RKO (cell line): Measurements from ENCODE around the gene KCNA5.

Experiments
- DNase-seq: peaks from one replicate; pipeline ENCODE4 v3.0.0-alpha.2; 2016; ENCODE audit warnings: low spot score

KCNA5 gene

DNA sequence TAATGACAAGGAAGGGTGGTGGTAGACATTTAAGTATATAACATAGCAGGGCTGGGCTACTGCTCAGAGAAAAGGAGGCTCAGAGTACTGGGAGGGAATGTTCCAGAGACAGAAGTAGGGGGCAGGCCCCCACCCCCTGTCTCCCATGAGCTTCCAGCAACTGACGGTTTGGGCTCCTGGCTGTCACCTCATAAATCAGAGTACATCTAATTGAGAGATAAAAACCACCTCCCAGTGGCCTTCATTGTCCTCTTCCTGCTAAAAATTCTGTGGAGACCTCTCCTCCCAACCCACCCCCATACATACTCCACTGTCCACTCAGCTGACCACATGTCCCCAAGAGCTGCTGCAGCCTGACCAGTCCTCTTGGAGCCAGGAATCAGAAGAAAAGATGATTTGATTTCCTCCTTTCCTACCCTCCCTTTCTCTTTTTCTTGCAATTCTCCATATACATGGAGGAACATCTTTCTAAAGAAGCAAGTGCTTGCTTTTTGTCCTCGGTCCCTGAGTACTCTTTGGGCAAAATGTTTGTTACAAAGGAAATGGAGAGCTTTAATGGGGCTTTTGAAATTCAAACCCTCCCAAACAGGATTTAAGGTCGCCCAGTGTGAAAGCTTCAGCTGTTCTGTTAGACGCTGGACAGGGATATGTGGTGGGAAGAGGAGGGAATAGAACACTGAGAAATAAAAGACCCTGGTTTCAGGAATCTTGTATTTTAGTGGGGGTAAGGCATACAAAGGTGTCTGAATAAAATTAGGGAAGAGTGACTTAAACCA lies 16.4 kb upstream of the KCNA5 start:
- no peak for DNase-seq

DNA sequence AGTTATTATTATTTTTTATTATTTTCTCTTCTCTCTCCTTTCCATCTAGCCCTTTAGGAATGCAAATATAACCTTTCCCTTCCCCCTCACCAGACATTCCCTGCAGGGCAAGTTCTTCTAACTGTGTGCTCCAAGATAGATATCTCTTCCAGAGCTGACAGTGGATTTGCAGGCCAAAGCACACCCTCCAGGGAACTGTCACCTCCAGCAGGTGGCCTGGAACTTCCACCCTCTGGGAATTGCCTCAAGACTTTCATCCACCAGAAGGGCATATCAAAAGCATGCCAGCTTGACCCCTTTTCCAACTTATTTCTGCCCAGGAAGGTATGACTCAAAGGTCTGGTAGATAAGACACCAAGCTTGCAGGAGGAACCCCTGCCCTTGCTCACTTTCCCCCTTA lies 13.6 kb upstream of the KCNA5 start:
- no peak for DNase-seq

DNA sequence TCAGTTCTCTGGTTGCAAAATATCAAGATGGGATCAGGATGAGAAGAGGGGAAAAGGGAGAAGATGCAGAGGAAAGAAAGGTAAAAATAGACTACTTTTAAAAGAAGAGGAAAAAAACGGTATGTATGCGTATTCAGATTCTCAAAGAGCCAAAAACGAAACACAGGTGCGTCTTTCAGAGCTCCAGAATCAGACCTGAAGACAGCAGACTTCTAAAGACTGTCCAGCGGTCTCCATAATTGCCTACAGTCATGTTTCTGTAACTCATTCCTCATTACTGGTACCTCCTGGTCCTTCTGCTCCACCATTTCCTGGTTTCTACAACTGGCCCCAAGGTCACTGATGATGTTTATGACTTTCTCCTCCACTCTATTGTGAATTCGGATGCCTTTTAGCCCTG lies 12.4 kb upstream of the KCNA5 start:
- DNase-seq = no peak

DNA sequence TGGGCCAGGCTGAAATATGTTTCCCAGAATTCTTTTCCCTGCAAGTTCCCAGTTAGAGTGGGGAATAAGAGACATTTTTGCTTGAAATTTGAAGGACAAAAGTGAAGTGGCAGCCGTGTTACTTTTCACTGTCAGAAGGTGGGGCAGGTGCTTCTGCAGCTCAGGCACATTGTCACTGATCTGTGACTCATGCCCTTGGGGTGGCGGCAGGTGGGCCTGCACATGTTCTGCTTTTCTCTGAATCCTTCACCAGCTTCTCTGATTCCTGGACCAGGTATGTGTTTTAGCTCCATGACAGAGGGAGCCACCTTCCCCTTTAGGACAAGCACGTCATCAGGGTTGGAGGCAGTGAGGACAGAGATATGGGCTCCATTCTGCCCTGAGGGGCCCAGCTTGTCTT lies 11.7 kb upstream of the KCNA5 start:
- DNase-seq = no peak

DNA sequence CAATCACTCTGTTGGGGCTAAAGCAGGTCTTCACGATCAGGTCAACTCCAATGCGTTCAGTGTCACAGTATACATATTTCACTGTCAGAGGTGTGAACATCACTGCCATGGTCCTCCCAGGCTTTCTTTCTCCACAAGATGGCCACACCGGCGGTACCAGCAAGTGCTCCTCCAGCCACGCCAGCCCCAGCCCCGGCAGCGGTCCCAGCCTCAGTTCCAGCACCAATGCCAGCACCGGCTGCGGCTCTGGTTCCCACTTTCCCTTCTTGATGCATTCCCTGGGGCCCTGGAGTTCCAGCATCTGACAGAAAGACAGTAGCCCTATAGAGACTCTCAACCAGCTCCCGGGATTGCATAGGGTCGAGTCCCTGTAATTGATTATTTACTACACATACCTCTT lies 10.9 kb upstream of the KCNA5 start:
- DNase-seq = no peak

DNA sequence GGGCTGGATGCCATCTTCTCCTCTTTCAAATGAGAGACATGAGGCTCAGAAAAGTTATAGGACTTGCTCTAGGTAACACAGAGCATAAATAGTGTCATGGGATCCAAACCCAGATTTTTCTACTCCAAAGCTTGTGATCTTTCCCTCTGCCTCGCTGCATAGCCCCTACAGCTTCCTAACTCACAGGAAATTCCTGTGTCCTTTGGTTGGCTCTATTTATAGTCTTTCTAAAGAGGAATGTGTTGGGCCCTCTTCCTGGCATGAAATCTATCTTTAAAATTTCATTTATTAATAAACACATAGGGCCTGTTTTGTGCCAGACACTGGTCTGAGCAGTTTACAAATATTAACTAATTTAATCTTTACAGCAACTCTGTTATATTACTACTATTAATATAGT lies 9.8 kb upstream of the KCNA5 start:
- no peak for DNase-seq

DNA sequence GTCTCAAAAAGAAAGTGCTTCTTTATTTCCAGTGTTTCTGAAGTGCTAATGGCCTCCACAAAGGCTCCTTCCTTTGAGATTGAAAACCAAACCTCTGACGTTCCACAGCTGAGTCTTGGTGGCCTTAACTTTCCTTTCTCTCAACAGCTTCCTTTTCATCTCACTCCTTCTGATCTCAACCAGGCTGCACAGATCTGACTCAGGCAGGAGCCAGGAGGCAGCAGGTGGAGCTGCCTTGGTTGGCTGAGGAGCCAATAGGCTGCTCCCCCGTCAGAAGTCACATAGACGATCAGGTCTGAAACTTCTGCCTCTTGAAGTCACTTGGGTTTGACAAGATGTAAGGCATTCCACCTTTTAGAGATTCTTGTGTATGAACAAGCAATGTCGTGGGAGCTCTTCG lies 9.1 kb upstream of the KCNA5 start:
- no peak for DNase-seq

DNA sequence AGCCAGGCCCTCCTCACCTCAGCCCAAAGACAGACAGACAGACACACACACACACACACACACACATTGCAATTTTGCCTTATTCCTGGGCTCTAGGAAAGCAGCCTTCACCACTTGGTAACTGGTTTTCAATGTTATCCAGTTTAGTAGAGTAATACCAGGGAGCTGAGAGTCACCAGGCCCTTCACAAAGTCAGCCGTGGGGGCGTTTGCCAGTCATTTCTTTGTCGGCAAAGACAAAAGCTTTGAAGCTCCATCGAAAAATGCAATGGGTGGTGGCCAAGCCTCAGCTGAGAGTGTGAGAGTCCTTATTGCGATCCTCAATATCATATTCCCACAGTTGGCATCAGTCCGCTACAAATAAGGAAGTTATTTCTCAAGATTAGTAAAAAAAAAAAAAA lies 8.1 kb upstream of the KCNA5 start:
- no peak for DNase-seq

DNA sequence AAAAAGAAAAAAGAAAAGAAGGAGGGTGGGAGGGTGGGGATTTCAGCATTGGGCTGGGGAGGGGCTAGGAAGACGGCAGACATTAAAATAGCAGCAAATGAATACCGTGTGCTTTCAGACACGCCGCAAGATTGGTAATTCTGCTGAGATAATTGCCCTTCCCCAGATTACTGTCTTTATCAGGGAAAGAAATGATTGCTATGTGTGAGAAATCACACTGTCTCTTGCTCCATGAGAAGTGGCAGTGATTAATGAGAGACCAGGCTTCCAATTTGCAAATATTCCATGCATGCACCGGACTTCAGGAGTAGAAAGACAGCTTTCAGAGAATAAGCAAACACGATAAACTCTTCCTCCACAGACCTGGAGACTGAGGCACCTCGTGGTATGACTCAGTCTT lies 7.6 kb upstream of the KCNA5 start:
- DNase-seq = no peak

DNA sequence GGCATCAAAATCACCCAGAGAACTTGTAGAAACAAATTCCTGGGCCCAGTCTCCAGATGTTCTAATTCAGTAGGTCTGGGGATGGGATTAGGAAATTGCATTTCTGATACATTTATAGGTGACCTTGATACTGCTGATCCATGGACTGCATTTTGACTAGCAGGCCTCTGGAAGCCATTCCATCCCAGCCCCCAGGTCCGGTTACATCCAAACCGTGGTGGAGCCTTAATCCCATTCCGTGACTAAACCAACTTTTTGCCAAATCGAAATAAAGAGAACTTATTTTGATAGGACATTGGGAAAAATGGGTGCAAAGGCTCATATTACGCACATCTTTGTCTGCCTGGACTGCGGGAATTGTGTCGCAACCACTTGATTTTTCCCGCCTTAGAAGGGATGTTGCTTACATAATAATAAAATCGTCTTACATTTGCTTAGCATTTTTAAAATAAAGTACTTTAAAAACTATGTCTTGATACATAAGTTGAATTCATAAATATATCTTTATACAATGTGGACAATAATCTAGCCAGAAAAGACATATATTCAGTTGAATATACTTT lies 5.8 kb upstream of the KCNA5 start:
- DNase-seq = no peak

DNA sequence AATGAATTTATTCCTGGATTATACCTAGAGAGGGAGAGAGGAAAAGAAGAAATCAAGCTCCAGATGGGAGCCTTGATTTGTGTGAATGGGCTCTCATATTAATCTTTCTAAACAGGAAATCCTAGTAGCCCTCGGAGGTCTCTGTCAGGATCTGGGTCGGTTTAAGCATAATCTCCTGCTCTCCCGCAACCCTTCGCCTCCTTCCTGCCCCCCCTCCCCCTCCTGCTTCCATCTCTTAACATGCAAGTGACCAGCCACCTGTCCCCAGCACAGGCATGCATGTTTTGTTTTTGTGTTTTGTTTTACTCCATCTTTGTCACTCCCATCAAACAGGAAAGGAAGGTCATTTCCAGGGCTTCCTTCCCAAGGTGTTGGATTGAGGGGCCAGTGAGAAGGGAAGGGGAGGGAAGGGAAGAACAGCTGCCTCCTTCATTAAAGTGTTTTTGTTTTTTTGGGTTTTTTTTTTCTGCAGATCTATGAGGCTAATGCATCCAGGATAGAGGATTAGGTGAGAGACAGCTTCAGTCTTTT lies 4.8 kb upstream of the KCNA5 start:
- DNase-seq = no peak

DNA sequence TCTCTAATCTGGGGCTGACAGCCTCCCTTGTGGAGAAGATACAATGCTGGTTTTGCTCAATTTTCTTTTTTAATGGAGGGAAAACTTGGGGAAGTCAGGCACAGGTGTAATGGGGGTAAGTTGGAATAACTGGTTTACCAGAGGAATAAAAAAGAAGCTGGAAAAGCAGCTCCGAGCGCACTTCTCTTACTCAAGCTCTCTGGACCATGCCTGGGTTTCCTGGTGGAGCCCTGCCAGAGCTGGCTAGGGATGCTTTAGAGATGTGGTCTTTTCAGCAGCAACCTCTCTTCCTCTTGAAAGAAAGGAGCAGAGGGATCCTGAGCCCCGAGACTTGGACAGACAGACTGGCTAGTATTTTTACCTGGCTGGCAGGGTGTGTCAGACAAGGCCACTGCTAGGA lies 3.9 kb upstream of the KCNA5 start:
- DNase-seq = no peak

DNA sequence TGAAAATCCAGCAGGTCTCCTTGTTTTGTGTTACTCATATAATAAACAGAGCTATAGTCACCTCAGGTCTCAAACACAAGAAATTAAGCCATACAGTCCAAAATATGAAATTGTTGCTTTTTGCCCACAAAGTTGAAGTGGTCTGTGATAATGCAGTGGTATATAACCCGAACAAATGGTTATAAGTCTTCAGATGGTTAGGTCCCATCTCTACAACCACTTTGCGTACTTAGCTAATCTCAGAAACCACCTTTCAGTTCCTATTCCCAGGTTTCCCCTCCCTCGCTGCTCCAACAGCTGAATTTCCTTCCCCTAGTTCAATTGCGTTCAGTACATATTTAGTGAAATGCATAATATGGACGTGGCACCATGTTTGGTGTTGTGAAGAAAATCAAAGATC lies 3.3 kb upstream of the KCNA5 start:
- DNase-seq = no peak

DNA sequence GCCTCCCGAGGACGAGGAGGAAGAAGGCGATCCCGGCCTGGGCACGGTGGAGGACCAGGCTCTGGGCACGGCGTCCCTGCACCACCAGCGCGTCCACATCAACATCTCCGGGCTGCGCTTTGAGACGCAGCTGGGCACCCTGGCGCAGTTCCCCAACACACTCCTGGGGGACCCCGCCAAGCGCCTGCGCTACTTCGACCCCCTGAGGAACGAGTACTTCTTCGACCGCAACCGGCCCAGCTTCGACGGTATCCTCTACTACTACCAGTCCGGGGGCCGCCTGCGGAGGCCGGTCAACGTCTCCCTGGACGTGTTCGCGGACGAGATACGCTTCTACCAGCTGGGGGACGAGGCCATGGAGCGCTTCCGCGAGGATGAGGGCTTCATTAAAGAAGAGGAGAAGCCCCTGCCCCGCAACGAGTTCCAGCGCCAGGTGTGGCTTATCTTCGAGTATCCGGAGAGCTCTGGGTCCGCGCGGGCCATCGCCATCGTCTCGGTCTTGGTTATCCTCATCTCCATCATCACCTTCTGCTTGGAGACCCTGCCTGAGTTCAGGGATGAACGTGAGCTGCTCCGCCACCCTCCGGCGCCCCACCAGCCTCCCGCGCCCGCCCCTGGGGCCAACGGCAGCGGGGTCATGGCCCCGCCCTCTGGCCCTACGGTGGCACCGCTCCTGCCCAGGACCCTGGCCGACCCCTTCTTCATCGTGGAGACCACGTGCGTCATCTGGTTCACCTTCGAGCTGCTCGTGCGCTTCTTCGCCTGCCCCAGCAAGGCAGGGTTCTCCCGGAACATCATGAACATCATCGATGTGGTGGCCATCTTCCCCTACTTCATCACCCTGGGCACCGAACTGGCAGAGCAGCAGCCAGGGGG lies 979 bp downstream of the KCNA5 start:
- DNase-seq = no peak

DNA sequence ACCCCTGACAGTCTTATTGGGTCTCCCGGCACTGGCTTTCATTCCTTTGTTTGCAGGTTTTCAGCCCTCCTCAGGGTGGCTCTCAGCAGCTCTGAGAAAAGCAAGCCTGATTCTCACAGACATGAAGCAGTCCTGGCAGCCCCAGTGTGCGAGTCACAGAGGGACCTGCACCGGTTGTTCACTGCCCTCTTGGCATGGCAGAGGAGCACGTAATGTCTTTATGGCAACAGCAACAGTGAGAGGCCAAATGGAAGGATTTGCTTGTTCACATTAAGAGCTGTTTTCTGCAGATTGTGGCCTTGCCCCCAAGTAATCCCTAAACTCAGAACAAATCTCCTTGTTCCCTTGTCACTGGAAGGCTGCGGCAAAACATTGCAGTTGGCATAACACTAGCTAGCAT lies 3.4 kb downstream of the KCNA5 start:
- DNase-seq = no peak

DNA sequence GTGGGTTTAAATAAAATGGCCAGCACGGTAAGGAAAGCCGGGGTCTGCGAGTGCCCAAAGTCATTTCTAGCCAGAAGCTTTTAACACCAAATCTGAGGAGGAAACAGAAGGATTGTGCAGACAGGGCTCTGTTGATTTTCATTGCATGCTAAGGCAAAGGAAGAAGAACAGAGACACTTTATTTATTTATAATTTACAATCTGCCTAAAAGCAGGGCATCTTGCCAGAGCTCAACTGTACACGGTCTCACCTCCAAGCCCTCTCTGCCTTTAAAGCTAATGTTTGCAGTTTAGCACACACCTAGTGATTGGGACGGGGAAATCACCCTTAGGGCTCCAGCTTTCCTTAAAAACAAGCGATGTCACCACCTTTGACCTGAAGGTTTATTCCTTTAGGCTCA lies 4.0 kb downstream of the KCNA5 start:
- no peak for DNase-seq

DNA sequence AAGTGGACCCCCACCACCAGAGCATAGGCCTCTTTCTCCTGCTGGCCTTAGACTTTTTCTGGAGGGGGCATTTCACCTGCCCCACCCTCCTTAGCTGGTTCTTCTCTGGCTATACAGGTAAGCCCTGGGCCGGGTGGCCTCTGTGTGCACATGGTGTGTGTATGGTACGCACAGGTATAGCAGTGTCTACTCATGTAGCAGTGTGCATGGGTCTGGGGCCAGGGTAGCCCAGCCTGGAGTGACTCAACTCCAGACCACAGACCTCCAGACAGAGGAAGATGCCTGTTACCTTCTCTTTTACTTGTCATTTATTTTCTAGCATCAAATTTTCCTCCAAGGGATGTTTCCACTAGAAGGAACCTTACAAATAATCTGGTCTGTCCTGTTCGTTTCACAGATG lies 6.9 kb downstream of the KCNA5 start:
- DNase-seq = no peak

DNA sequence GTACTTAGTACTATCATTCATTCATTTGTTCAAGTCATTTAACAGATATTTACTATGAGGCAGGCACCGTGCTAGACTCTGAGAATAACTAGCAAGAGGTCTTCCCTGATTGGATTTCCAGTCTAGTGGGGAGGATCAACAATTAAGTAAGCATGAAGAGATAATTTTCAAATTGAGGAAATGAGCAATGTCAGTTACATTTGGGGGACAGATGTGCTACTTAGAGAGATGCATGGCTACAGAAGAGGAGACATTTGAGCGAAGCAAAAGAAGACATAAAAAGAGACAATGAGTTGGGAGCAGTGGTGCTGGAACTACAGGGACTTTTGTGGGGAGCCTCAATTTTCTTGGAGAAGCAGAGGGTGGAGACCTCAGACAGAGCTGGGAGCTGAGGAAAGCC lies 7.7 kb downstream of the KCNA5 start:
- DNase-seq = no peak

DNA sequence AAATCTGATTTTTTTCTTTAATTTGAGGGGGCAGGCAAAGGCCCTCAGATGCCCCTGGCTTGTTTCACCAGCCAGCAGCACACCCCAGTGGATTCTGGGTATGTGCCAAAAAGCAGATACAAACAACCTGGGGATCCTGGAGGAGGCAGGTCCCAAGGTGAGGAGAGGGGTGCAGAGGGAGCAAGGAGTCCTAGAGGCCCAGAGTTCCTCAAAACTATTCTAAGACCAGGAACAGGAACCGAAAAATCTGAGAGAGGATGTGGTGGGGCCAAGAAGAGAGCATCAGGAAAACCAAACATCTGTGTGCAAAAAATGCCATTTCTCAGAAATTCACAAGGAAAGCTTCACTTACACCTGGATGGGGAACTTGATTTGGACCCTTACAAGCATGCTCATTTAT lies 8.2 kb downstream of the KCNA5 start:
- DNase-seq = no peak

DNA sequence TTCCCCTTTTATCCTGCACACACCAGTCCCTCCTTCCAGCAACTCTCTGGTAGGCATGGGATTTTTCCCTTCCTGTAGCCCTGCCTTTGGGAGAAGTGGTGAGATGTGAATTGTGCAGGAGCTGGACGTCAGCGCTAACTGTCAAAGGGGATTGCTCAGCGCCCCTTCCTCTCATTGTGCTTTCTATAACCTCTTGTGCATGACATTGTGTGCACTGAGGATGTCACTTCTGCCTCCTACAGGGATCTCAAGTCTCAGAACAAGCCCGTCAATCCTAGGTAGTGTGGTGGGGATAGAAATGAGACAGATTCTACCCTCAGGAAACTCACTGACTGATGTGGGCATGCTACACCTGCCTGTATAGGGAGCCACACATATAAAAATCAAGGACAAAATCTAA lies 8.7 kb downstream of the KCNA5 start:
- no peak for DNase-seq

DNA sequence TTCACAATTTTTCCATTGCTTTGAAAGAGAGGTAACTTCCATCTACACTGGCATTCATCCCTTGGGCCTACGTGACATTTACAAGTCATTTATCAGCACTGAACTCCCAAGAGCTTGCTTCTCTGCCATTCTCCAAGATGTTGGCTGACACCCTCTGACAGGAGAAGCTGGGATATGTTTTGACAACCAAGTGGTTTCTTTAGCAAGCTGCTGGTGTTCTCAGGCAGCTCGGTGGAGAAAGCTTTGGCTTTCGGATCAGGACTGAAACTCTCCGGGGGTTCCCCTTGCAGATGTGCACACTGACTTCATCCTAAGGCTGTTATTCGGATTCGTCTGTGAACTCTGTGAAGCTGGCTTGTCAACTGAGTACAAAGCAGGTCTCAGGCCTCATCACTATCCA lies 15.7 kb downstream of the KCNA5 start:
- DNase-seq = no peak

DNA sequence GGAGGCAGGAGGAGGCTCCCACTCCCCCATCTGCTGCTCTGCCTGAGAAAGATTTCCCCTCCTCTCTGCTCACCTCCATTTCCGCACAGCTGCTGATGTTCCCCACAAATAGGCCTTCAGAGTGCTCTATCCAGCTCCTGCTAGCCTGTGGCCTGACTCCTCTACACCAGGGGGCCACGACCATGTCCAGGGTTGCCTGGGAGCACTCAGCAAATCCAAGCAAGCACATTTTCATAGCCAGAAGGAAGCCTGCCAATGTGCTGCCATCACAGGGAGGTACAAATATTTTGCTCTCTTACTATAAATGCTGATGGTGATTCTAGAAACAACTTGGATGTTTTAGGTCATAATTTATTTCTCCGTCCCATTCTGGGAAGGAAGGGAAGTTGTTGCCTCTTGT lies 17.3 kb downstream of the KCNA5 start:
- DNase-seq = no peak

DNA sequence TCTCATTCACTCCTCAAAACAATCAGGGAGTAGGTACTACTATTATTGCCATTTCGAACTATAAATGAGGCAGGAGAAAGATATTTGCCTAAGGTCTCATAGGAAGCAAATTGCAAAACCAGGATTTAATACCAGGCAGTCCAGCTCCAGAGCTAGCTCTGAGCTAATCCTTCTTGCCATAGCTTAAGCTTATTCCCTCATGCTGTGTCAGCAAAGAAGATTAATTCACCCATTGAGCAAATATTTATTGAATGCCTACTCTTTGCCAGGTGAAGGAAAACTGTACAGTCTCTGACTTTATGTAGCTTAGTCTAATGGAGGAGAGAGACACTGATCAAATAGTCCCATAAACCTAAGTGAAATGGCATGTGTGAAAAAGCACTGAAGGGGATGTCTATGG lies 19.5 kb downstream of the KCNA5 start:
- no peak for DNase-seq
